Nephron (organoid): ENCODE data around the gene CCL11.
A peak's percentile ranks its signal among the peaks of the same experiment; 100 is the strongest.

Experiments
- H3K27ac Mint-ChIP-seq, 3 experiments: 2 replicates each; pipeline ENCODE4 v1.8.0; 2020; ENCODE audit warnings: mixed read lengths in 3 of 3, mild to moderate bottlenecking in 2 of 3, moderate library complexity in 1 of 3
- H3K27me3 Mint-ChIP-seq: 2 replicates; pipeline ENCODE4 v1.8.0; 2021; ENCODE audit warnings: low read depth, mild to moderate bottlenecking, moderate library complexity, mixed read lengths
- H3K36me3 Mint-ChIP-seq: 2 replicates; pipeline ENCODE4 v1.8.0; 2020; ENCODE audit warnings: low read depth, mixed read lengths
- H3K4me1 Mint-ChIP-seq: 2 replicates; pipeline ENCODE4 v1.8.0; 2020; ENCODE audit warnings: mixed read lengths
- H3K4me3 Mint-ChIP-seq, 3 experiments: 2 replicates each; pipeline ENCODE4 v1.8.0; 2020; ENCODE audit warnings: mild to moderate bottlenecking in 3 of 3, mixed read lengths in 3 of 3, moderate library complexity in 2 of 3
- H3K9me3 Mint-ChIP-seq: 2 replicates; pipeline ENCODE4 v1.8.0; 2020; ENCODE audit warnings: mixed read lengths
- TF ChIP-seq, protein P1 (sequence below), 3 experiments: fragments of 200-600 bp; sonication (generic); IDR thresholded peaks; one replicate each; pipeline ENCODE4 v1.5.0; 2021; ENCODE audit warnings: antibody characterized with exemption in 3 of 3; ENCODE audit not compliant: unreplicated experiment in 3 of 3

The CCL11 gene

DNA sequence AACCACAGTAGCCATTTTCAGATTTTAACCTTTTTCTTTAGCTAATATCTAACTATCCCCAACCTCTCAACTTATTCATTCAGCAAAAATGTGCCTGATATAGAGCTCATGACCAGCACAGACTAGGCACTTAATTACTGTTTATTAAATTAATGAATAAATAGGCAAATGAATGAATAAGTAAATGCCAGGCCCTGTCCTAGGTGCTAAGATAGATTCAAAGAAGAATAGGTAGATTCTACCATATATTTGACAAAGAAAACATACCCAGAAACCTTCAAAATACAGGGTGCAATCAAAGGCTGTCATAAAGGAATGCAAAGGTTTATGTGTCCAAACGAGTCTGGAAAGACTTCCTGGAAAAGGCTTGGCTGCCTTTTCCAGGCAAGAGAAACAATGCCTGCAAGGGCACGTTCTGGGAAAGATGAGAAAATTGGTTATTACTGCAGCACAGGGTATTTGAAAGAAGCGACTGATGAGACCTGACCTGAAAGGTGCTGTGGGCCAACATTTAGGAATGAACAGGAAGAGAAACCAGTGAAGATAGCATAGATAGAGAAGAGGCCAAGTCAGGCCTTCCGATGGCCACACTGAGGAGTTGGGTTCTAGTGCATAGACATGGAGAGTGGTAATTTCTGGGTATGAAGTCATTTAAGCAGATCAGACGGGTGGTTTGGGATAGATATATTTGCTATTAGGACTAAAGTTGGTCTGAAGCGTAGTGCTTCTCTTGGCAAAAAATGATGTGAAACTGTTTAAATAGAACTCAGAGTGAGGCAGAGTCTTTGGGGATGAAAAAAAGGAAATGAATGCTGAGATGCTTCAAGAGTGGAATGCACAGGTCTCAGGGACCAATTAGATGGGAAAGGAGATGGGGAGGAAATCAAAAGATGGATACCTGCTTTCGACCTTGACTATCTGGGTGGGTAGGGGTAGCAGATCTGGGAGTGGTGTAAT is 41.9 kb upstream of the CCL11 start:
- peaks cover 11% of the 10 kb centered on the region for H3K27me3 Mint-ChIP-seq
- no peak overlapping the region for H3K4me3 Mint-ChIP-seq

DNA sequence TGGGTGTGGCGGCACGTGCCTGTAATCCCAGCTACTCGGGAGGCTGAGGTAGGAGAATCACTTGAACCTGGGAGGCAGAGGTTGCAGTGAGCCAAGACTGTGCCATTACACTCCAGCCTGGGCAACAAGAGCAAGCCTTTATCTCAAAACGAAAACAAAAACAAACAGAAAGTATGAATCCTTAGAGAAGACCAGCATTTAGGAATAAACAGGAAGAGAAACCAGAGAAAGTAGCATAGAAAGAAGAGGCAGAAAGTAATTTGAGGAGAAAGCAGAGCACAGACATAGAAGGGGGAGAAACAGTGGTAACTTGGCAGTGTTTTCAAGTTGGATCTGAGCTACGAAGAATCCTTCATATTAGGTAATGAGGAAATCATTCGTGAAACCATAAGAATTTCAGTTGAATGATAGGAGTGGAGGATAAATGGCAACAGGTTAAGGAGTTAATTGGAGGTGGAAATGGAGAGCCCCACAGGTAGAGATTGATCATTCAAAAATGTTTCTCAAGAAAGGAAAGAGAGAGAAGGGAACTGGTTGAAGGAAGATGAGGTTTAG is 40.1 kb upstream of the CCL11 start:
- TF ChIP-seq, protein P1, sequence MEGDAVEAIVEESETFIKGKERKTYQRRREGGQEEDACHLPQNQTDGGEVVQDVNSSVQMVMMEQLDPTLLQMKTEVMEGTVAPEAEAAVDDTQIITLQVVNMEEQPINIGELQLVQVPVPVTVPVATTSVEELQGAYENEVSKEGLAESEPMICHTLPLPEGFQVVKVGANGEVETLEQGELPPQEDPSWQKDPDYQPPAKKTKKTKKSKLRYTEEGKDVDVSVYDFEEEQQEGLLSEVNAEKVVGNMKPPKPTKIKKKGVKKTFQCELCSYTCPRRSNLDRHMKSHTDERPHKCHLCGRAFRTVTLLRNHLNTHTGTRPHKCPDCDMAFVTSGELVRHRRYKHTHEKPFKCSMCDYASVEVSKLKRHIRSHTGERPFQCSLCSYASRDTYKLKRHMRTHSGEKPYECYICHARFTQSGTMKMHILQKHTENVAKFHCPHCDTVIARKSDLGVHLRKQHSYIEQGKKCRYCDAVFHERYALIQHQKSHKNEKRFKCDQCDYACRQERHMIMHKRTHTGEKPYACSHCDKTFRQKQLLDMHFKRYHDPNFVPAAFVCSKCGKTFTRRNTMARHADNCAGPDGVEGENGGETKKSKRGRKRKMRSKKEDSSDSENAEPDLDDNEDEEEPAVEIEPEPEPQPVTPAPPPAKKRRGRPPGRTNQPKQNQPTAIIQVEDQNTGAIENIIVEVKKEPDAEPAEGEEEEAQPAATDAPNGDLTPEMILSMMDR (IDR thresholded peaks at IDR 0.05; ENCODE audit: unreplicated experiment in 3 of 3), result no peak
- Mint-ChIP-seq H3K27ac (no peak overlapping the region), H3K4me3 (no peak overlapping the region), H3K9me3 (no peaks in the 10 kb centered on the region), H3K27me3 (peaks cover 11% of the 10 kb centered on the region), H3K36me3 (no peaks in the 10 kb centered on the region), H3K4me1 (peaks cover 41% of the 10 kb centered on the region)

More for the DNA sequence above, 41.9 kb upstream of the CCL11 start:
- H3K4me1 Mint-ChIP-seq, result peaks cover 41% of the 10 kb centered on the region
- H3K9me3 Mint-ChIP-seq, result no peaks in the 10 kb centered on the region
- TF ChIP-seq, protein P1 (IDR thresholded peaks at IDR 0.05; ENCODE audit: unreplicated experiment in 3 of 3), result no peak
- no peaks in the 10 kb centered on the region for H3K36me3 Mint-ChIP-seq
- no peak overlapping the region for H3K27ac Mint-ChIP-seq

DNA sequence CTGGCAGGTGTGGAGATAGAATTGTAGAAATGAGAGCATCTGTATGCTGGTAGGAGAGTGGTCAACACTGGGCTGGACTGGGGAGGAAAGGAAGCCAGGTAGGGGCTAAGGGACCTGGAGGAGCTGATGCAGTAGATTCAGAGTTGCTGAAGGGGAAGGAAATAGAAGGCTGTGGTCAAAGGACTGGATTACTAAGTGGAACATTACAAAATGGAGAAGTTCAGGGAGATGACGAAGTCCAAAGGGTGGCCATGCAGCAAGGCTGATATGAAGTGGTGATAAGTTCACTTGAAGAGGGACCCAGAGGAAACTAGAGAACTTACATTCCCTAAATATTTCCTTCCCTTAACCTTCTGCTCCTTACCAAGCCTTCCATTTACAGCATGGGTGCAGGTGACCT is 39.1 kb upstream of the CCL11 start:
- Mint-ChIP-seq H3K36me3 (no peaks in the 10 kb centered on the region), H3K9me3 (no peaks in the 10 kb centered on the region), H3K27me3 (peaks cover 11% of the 10 kb centered on the region), H3K4me3 (no peak overlapping the region), H3K4me1 (peaks cover 43% of the 10 kb centered on the region), H3K27ac (peak overlapping the region in 1 of 3 experiments; percentile 10)
- TF ChIP-seq, protein P1 (IDR thresholded peaks at IDR 0.05; ENCODE audit: unreplicated experiment in 3 of 3), result no peak

DNA sequence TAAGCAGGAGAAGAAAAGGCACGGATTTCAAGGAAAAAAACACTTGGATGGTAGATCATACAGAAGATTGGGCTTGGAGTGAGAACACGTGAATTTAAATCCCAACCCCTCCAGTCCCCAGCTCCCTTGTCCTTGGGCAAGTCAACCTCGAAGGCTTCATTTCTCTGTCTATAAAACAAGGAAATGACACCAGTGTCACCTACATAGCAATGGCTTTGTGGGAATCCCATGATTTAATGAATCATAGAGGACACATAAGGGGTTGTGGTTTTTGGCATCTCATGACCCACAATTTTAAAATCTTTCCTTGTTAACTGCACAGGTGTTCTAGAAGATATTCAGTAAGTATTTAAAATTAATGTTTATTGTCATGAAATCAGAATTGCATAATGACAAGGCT is 38.7 kb upstream of the CCL11 start:
- Mint-ChIP-seq H3K4me3 (no peak overlapping the region), H3K4me1 (peaks cover 44% of the 10 kb centered on the region), H3K27ac (no peak overlapping the region), H3K36me3 (no peaks in the 10 kb centered on the region), H3K27me3 (peaks cover 11% of the 10 kb centered on the region), H3K9me3 (no peaks in the 10 kb centered on the region)
- TF ChIP-seq, protein P1 (IDR thresholded peaks at IDR 0.05; ENCODE audit: unreplicated experiment in 3 of 3), result no peak

DNA sequence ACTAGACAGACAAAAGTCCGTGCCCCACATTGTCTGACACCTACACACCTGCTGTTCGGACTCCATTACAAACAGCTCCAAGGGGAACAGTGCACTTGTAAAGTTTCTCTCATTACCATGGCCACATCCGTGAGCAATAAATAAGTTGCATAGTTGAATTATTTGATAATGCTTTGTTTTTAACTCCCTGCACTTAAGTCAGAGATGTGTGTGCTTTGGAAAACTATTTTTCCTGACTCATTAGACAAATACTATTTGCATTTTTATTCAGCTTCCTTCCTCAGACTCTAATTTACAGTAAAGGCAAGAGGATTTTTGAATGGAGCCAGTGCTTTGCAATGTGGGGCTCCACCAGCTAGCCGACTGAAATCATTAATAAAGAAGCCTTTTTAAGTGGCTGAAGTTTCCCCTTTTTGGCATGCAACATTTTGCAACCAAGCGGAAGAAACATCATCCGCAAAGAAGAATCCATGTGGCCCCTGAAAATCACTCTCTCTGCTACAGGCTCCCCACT is 37.0 kb upstream of the CCL11 start:
- peak overlapping the region; percentile 4 to 67 (median 42) for H3K27ac Mint-ChIP-seq
- H3K9me3 Mint-ChIP-seq, result no peaks in the 10 kb centered on the region
- H3K27me3 Mint-ChIP-seq, result peaks cover 11% of the 10 kb centered on the region
- TF ChIP-seq, protein P1 (IDR thresholded peaks at IDR 0.05; ENCODE audit: unreplicated experiment in 3 of 3), result no peak
- H3K4me1 Mint-ChIP-seq, result peaks cover 52% of the 10 kb centered on the region
- H3K36me3 Mint-ChIP-seq, result no peaks in the 10 kb centered on the region
- H3K4me3 Mint-ChIP-seq, result no peak overlapping the region
